Effector memory CD4-positive, alpha-beta T cell (primary cell): ENCODE results near the gene AP3B2.
"Not testable (repeated sequence)": the region's sequence is repeated elsewhere in the genome, so short reads cannot be mapped to it uniquely, and the experiment has no call there.

Experiments
- DNase-seq, 3 donors: peaks; one replicate each; pipeline ENCODE4 v3.0.0-alpha.2; 2020
- H3K27ac ChIP-seq: 2 replicates; pipeline ENCODE4 v1.7.0; 2013; ENCODE audit warnings: mild to moderate bottlenecking, low read length, moderate library complexity; ENCODE audit not compliant: insufficient read depth, poor library complexity, severe bottlenecking
- H3K27me3 ChIP-seq: replicated peaks from 2 replicates; pipeline ENCODE4 v1.7.0; 2013; ENCODE audit warnings: mild to moderate bottlenecking, low read length; ENCODE audit not compliant: insufficient read depth, control insufficient read depth, poor library complexity, severe bottlenecking
- H3K36me3 ChIP-seq: 2 replicates; pipeline ENCODE4 v1.7.0; 2013; ENCODE audit warnings: mild to moderate bottlenecking, low read length, moderate library complexity; ENCODE audit not compliant: control insufficient read depth, insufficient read depth
- H3K4me1 ChIP-seq: 2 replicates; pipeline ENCODE4 v1.7.0; 2013; ENCODE audit warnings: low read length, mild to moderate bottlenecking; ENCODE audit not compliant: control insufficient read depth, insufficient read depth, poor library complexity, severe bottlenecking
- H3K4me3 ChIP-seq: 2 replicates; pipeline ENCODE4 v1.7.0; 2013; ENCODE audit warnings: low read length, low read depth, mild to moderate bottlenecking; ENCODE audit not compliant: insufficient read depth, poor library complexity, severe bottlenecking
- H3K9me3 ChIP-seq: 2 replicates; pipeline ENCODE4 v1.7.0; 2013; ENCODE audit warnings: mild to moderate bottlenecking, low read length, moderate library complexity; ENCODE audit not compliant: control insufficient read depth

The AP3B2 gene

DNA sequence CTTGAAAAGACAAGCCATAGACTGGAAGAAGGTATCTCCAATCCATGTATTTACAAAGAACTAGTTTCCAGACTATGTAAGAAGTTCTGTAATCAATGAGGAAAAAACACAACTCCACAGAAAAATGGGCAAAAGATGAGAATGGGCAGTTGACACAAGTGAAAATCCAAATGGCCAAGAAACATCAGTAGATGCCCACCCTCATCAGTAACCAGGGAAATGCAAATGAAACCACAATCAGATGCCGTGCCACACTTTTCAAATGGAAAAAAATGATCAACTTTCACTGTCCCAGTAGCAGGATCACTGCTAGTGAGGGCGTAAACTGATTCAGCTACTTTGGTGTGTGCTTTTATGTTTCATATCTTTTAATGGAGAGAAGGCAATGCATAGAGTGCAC is 58.0 kb downstream of the AP3B2 start:
- Histone ChIP-seq H3K27me3 (peaks cover 4% of the 10 kb centered on the region), H3K9me3 (no peaks in the 10 kb centered on the region), H3K4me3 (no peak overlapping the region), H3K36me3 (no peaks in the 10 kb centered on the region), H3K27ac (no peak overlapping the region), H3K4me1 (peaks cover 14% of the 10 kb centered on the region)
- DNase-seq: no peak

DNA sequence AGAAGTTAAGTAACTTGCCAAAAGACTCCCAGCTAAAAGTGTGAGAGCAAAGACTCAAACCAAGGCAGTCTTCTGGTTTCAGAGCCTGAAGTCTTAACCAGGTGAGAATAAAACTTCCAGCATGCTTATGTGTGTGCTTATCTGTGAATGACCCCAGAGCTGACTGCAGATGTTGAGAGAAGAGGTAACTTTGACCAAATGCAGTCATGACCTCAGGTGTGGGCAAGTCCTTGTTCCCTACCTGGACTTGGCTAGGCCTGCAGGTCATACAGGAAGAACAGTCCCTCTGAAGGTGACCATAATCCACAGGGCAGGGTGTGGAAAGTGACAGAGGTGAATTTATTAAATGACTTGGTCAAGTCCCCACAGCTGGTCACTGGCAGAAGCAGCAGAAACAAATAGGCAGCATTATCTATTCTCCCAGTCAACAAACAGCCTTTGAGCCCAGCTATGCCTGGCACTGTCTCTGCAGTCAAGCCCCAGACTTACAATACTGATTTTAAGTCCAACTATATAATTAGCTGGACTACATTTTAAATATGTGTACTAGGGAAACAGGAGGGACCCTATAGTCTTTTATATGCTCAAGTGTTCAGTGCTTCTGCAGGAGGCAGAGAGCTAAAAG is 59.5 kb downstream of the AP3B2 start:
- Histone ChIP-seq H3K27me3 (peaks cover 13% of the 10 kb centered on the region), H3K4me1 (peaks cover 21% of the 10 kb centered on the region), H3K9me3 (no peaks in the 10 kb centered on the region), H3K4me3 (no peak overlapping the region), H3K36me3 (no peaks in the 10 kb centered on the region), H3K27ac (no peak overlapping the region)
- DNase-seq: no peak

DNA sequence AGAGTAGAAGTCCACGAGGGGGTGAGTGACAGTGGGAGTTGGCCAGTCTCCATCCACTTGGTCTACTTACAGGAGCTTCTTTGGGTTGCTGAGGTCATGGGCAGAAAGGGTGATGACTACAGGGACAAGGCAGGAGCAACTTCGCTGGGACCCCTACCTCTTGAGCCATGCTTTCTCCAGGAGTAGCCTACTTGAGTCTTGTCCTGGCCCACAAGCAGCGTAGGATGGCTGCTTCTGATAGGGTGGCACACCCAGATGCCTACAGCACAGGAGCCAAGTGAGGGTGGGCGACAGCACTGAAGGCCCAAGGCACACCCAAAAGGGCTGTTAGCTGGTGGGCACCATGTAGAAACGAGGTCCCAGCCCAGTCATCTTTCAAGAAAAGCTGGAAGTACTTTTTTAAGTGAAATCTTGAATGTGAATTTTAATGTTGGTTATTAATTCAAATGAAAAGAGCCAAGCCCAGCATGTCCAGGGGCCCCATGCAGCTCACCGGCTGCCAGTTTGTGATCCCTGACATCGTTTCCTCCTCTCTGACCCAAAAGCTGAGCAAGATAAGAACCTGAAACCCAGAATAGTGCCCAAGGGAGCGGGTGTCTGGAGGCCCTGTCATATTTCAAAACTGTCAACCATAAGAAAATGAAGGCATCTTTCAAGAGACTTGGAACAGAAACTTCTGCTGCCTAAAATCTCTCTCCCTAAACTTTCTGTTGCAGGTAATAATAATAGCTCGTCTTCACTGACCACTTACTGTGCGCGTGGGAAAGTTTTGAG is 60.3 kb downstream of the AP3B2 start:
- no peaks in the 10 kb centered on the region for H3K36me3 ChIP-seq
- peaks cover 21% of the 10 kb centered on the region for H3K4me1 ChIP-seq
- H3K27ac ChIP-seq: no peak overlapping the region
- H3K9me3 ChIP-seq: no peaks in the 10 kb centered on the region
- H3K27me3 ChIP-seq: peaks cover 13% of the 10 kb centered on the region
- no peak for DNase-seq
- no peak overlapping the region for H3K4me3 ChIP-seq

DNA sequence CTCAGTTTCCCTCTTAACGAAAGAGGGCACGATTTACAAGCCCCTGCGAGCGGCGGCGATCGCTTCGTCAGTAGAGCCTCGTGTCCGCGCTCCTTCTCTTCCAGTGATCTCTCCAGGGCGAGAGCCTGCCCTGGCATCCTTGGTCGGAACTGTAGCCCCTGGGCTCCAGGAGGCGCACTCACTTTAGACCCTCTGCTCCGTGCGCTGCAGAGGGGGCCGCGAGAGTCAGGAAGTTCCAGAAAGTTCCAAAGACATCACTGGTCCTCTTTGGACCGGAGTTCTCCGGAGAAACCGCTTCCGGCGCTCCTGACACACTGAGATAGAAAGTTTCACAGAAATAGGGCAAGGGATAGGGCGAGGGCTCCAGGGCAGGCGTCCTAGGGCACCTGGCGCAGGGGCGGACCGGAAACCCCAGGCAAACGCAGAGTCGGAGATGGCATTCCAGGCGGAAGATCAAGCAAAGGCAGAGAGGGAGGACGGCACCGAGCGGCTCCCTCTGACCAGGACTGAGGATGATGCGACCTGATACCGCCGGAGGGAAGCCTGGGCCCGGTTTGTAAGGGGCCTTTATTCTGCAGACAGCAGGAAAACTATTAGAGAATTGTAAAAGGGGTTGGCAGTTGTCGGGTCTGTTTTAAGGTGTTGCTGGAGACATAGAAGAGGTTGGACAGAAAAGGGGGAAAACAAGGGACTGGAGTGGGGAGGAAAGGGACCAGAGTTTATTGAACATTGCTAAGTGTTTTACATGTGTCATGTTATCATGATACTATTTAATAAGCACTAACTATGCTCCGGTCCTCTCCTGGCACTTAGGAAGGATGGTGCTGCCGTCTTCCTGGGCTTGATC is 61.2 kb downstream of the AP3B2 start:
- Histone ChIP-seq H3K27me3 (peaks cover 19% of the 10 kb centered on the region), H3K27ac (no peak overlapping the region), H3K36me3 (no peaks in the 10 kb centered on the region), H3K4me3 (peak overlapping the region; percentile 52), H3K9me3 (no peaks in the 10 kb centered on the region), H3K4me1 (peaks cover 21% of the 10 kb centered on the region)
- no peak for DNase-seq

DNA sequence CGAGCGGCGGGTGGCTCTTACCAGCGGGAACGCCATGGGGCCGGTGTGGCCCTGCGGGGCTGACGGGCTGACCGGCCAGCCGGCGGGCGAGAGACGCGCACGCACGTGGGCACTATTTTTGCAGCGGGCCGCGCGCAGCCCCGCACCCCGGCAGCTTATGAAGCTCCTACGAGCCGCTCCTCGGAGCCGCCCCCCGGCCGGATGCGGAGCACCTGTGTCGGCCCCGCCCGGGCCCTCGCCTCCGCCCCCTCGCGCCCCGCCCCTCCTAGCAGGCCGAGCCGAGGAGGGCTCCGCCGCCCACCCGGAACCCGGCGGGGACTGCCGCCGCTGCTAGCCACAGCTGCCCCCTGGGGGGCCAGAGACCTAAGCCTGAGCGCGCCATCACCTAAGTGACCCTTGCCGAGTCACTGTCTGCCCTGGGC is 61.8 kb downstream of the AP3B2 start:
- no peaks in the 10 kb centered on the region for H3K36me3 ChIP-seq
- no peak for DNase-seq
- no peaks in the 10 kb centered on the region for H3K9me3 ChIP-seq
- H3K27me3 ChIP-seq: peaks cover 21% of the 10 kb centered on the region
- H3K4me1 ChIP-seq: peaks cover 21% of the 10 kb centered on the region
- H3K27ac ChIP-seq: no peak overlapping the region
- peak overlapping the region; percentile 52 for H3K4me3 ChIP-seq

DNA sequence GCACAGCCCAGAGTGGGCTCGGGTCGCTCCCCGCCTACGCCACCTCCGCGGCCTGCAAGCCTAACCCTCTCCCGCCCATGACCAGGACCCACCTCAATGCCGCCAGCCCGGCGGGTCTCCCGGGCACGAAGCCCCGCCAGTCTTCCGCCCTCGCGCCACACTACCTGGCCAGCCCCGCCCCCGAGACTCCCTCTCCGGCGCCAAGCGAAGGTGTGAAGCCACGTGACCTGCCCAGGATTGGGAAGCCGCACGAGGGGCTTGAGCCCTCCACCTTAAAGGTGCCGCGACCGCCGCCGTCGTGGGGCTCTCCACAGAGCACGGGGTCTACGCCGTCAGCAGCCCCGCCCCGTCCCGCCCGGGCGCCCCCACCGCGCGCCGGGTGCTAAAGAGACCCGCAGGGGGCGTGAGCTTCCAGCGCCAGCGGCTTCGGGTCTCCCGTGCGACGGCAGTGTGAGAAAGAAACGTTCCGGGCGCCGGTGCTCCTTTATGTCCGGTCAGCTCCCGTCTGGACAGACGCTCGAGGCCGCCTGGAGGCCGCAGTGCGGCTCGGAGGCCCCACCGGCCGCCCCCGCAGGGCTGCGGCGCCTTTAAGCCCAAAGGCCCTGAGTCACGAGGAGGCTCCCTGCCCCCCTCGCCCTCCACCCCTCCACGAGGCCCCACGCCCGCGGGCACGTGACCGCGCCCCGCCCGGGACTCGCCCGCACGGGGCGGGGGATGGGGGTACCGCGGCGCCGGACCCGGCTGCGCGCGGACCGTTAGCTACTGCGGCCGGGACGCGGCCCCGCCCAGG is 62.4 kb downstream of the AP3B2 start, which contains the start of gene CPEB1:
CPEB1 (minus strand) TSS at position 319 of the 790 bp plus-strand sequence. CDS start 18,904 bp downstream, outside the sequence.
- peak within 1 kb of the TSS; percentile 52 for H3K4me3 ChIP-seq
- no peak within 1 kb of the TSS for H3K27ac ChIP-seq
- no peak for DNase-seq
- H3K4me1 ChIP-seq: peaks cover 21% of the 10 kb centered on the region
- H3K9me3 ChIP-seq: no peaks in the 10 kb centered on the region
- H3K27me3 ChIP-seq: peaks cover 21% of the 10 kb centered on the region
- H3K36me3 ChIP-seq: no peaks in the 10 kb centered on the region

DNA sequence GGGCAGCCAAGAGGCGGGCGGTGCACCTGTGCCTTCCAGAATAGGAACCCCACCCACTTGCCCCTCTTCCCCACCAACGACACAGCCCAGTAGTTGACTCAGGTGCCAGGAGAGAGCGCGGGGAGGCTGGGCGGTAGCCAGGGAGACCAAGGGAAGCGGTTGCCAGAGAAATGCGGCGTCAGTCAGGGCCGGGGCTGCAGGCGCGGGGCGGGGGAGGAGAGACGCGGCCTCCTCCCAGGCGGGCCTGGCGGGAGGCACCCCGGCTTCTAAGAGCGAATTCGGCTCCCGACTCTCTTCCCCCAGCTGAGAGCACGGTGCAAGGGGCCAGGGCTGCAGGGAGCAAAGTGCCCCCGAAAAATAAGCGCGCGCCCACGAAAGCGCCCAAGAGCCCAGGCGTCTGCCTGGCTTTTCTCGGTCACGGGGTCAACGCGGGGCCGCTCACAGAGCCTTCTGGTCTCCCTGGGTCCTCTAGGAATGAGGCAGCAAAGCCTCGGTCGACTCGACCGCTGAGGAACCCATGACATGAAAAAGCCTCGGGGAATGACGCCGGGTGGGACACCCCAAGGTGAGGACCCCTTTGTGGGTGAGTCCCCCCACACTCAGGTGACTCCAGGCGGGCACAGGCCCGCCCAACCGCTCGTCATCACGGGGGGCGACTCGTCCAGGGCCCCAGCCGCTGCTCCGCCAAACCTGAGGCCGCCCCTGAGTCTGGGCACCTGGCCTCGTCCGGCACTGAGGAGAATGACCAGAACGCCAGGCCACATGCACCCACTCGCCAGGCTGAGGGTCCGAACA is 63.2 kb downstream of the AP3B2 start:
- Histone ChIP-seq H3K27ac (no peak overlapping the region), H3K36me3 (no peaks in the 10 kb centered on the region), H3K9me3 (no peaks in the 10 kb centered on the region), H3K27me3 (peaks cover 21% of the 10 kb centered on the region), H3K4me3 (no peak overlapping the region), H3K4me1 (peaks cover 21% of the 10 kb centered on the region)
- DNase-seq: no peak

DNA sequence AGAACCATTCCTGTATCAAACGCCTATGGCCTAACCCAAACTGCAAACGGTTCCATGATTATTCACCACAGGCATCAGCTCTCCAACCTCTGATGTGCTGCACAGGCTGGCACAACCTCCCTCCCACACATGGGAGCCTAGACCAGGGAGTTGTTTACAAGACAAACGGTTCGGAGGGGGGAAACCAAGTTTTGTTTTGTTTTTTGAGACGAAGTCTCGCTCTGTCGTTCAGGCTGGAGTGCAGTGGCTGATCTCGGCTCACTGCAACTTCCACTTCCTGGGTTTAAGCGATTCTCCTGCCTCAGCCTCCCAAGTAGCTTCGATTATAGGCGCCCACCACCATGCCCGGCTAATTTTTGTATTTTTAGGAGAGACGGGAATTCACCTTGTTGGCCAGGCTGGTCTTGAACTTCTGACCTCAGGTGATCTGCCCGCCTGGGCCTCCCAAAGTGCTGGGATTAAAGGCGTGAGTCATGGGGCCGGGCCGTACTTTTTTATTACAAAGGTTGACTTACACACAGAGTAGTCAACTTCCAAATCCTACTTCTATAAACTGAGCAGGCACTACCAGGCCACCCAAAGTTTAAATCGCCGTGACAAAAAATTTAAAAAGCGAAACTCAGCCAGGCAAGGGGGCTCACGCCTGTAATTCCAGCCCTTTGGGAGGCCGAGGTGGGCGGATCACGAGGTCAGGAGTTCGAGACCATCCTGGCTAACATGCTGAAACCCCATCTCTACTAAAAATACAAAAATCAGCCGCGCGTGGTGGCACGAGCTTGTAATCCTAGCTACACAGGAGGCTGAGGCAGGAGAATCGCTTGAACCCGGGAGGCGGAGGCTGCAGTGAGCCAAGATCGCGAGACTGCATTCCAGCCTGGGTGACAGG is 64.5 kb downstream of the AP3B2 start:
- H3K36me3 ChIP-seq, H3K27ac ChIP-seq, DNase-seq, H3K4me3 ChIP-seq, H3K9me3 ChIP-seq: not testable (repeated sequence)
- H3K27me3 ChIP-seq: peaks cover 21% of the 10 kb centered on the region
- peaks cover 21% of the 10 kb centered on the region for H3K4me1 ChIP-seq
